T-helper 22 cell (primary cell): ENCODE data around the gene PATL2.
"Not testable (repeated sequence)": the region's sequence is repeated elsewhere in the genome, so short reads cannot be mapped to it uniquely, and the experiment has no call there.

Experiments
- DNase-seq: peaks from one replicate; pipeline ENCODE4 v3.0.0-alpha.2; 2020; ENCODE audit warnings: low read depth

The PATL2 gene

GRCh38 chr15:44711096-44711742 lies at the start of gene PATL2, which contains the start of gene B2M:
Gene PATL2, minus strand, starts transcription at chr15:44711323. Its CDS starts 34,833 bp downstream, at chr15:44676490.
Gene B2M, plus strand, starts transcription at chr15:44711517. Its CDS starts 30 bp downstream, at chr15:44711547.
- DNase-seq, result peak; percentile 90

GRCh38 chr15:44753345-44753744 lies 42.2 kb upstream of the PATL2 start:
- DNase-seq, result no peak

DNA sequence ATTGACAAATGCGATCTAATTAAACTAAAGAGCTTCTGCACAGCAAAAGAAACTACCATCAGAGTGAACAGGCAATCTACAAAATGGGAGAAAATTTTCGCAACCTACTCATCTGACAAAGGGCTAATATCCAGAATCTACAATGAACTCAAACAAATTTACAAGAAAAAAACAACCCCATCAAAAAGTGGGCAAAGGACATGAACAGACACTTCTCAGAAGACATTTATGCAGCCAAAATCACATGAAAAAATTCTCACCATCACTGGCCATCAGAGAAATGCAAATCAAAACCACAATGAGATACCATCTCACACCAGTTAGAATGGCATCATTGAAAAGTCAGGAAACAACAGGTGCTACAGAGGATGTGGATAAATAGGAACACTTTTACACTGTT lies 32.3 kb upstream of the PATL2 start:
- DNase-seq, result not testable (repeated sequence)

DNA sequence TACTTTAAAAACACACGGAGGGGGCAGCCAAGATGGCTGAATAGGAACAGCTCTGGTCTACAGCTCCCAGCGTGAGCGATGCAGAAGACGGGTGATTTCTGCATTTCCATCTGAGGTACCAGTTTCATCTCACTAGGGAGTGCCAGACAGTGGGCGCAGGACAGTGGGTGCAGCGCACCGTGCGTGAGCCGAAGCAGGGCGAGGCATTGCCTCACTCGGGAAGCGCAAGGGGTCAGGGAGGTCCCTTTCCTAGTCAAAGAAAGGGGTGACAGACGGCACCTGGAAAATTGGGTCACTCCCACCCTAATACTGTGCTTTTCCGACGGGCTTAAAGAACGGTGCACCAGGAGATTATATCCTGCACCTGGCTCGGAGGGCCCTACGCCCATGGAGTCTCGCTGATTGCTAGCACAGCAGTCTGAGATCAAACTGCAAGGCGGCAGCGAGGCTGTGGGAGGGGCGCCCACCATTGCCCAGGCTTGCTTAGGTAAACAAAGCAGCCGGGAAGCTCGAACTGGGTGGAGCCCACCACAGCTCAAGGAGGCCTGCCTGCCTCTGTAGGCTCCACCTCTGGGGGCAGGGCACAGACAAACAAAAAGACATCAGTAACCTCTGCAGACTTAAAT lies 28.2 kb upstream of the PATL2 start:
- not testable (repeated sequence) for DNase-seq

GRCh38 chr15:44738340-44738984 lies 27.3 kb upstream of the PATL2 start:
- DNase-seq, result no peak

- DNase-seq, result no peak
These were observed 25.1 kb upstream of the PATL2 start, which contains the start of gene TRIM69 for GRCh38 chr15:44736181-44736765. Gene TRIM69, plus strand, starts transcription at chr15:44736528. Its CDS starts 177 bp downstream, at chr15:44736705.

DNA sequence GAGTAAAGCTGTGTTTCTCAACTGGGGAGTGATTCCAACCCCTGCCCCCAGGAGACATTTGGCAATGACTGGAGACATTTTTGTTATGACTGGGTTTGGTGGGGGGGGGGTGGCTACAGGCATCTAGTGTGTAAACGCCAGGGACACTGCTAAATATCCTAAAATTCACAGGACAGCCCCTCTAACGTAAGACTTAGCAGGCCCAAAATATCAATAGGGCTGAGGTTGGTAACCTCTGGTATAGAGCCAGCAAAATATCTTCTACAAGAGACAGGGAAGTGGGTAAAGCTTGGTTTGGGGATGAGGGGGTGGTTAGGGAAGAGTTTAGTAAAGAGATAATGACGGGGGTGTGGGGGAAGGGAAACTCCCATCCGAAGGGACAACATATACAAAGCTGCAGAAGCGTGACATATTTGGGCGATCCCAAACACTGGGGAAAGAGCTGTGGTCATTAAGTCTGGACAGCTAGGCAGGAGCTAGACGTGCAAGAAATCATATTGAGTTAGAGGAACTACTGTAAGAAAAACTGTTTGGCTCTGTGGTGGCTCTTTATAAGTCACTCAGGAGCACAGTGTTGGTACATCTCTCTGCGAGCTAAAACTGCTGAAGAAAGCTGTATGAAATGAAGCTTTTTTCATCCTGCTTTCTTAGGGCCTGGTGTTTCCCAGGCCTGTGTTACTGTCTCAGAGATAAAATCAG lies 24.5 kb upstream of the PATL2 start:
- no peak for DNase-seq

DNA sequence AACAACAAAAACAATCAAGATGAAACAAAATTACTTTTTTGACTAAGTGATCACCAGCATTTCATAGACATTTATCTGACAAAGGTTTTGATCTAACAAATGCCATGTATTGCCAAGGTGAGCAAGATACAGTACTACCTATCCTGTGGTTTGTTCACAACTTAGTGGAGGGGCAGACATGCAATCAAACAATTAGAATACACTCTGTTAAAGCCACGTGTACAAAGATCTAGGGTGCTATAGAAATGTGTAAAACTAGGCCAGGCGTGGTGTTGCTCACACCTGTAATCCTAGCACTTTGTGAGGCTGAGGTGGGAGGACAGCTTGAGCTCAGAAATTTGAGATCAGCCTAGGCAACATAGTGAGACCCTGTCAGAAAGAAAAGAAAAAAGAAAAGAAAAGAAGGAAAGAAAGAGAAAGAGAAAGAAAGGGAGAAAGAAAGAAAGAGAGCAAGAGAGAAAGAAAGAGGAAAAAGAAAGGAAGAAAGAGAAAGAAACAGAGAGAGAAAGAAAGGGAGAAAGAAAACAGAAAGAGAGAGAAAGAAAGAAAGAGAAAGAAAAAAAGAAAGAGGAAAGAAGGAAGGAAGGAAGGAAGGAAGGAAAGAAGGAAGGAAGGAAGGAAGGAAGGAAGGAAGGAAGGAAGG lies 23.8 kb upstream of the PATL2 start:
- no peak for DNase-seq

- no peak for DNase-seq
These were observed 18.4 kb upstream of the PATL2 start for GRCh38 chr15:44729408-44730127.

DNA sequence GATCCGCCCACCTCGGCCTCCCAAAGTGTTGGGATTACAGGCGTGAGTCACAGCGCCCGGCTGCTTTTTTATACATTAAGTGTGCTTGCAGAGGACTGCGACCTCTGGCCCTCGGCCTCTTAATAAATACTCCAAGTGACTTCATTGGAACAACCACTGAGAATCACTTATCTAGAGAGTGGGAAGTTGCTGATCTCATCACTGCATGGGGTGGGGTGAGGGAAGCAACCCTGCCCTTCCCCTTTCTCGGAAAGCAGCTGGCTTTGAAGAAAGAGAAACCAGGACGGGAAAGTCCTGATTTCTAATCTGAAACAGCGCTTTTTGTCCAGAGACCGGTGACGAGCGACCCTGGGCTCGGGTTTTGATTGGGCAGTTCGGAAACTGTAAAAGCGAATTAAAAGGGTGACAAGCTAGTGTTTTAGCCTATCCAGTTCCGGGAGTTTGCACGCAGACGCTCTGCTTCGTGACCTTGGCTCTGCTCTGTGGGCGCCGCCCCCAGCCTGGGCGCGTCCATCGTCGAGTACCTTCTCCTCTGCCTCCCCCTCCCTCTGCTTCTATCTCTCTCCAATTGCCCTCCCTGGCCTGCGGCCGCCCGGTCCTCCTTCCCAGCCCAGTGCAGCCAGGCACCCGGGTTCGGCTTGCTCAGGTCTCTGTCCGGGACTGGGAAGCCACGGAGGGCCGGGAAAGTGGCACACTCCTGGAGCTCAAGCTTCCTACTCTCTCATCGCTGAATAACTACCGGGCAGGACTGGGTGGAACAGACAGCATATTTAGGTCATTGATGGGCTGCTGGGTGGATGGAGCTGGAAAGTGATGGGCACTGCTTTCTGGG lies 17.7 kb upstream of the PATL2 start:
- DNase-seq, result peak; percentile 91

DNA sequence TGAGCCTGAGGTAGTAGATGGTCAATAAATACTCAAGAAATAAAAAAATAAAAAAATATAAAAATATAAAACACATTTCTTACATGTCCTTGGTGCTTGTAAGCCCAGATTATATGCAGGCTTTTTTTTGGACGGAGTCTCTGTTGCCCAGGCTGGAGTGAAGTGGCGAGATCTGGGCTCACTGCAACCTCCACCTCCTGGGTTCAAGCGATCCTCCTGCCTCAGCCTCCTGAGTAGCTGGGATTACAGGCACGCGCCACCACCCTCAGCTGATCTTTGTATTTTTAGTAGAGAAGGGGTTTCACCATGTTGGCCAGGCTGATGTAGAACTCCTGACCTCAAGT lies 17.1 kb upstream of the PATL2 start:
- not testable (repeated sequence) for DNase-seq

DNA sequence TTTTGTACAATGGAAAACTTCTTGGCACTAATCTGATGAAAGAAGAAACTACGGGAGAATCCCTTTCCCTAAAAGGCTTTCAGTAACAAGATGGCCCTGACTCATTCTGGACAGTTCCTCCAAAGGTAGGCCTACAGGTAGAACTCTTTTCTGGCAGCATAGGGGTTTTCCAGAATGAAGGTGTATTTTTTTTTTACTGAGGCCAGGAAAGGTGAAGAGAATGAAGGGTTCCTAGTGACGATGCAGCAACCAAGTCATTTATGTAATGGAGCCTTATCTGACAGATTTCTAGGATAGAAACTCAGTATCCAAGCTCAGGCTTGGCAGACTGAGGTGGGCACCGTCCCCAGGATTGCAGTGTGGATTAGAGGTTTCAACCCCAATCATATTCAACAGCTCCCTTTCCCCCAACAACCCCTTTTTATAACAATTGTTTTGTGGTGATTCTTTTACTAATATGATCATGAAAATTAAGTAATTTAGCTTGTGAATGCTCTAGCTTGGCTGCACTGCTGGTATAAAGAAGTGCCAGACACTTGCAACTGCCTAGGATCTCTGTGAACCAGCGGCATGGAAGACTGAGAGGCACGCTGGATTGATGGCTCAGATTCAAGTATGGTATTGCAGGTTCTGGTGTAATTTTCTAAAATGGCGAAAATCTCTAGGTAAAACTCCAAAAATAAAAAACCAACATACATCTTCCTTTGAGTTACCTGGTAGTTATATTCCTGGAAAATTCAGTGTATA lies 16.5 kb upstream of the PATL2 start:
- no peak for DNase-seq

- DNase-seq, result peak; percentile 78
These were observed 15.7 kb upstream of the PATL2 start for GRCh38 chr15:44726568-44727484.

GRCh38 chr15:44726136-44726535 lies 15.0 kb upstream of the PATL2 start:
- no peak for DNase-seq

DNA sequence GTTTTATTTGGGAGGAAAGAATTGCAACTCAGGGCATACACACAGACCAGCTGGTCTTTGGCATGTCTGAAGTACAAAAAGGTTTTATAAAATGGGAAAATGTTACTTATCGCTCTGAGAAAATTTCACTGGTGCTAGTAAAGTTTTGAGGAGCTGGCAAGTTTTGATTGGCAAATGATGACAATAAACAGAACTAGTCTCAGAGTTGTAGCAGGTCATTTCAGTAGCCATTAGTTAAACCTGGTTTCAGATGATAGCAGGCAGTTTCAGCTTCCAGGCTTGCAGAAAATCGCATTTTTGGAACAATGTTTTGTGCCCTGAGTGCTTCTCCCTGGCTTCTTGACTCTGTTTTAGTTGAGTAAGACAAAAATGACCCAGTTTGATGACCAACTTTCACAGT lies 10.9 kb upstream of the PATL2 start:
- DNase-seq, result no peak

DNA sequence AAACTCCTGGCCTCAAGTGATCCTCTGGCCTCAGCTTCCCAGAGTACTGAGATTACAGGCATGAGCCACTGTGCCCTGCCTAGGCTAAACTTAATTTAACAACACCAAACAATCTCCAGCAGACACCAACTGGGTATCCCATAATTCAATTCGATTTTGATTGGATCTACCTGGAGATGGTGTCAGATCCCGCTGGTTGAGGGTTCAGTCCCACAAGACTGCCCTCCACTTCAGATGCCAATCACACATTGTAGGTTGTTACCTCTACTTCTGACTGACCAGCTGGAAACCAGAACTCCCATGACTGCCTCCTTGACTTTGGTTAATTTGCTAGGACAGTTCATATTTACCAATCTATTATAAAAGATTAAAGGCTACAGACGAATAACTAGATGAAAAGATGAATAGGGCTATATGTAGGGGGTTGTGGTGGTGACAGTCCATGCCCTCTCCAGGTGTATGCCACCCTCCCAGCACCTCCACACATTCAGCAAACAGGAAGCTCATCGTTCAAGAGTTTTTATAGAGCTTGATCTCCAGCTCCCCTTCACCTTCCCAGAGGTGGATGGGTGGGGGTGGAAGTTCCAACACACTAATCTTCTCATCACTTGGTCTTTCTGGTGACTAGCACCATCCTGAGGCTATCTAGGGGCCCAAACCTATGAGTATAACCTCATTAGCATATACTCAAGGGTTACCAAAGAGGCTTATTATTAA lies 9.5 kb upstream of the PATL2 start:
- DNase-seq, result no peak

- not testable (repeated sequence) for DNase-seq
These were observed 8.9 kb upstream of the PATL2 start for GRCh38 chr15:44720000-44720435.
